A375 (cell line): ENCODE data around the gene USP4. TPM values are rescaled to one million over a fixed set of nuclear protein-coding genes. Genes with fewer than 3 reads are reported as not detected.

Experiments
- small RNA-seq: library from RNA; depleted of rRNA; stranded (forward); fragments of <200 nt; gene quantifications from one replicate; pipeline ENCODE3, GENCODE V24; 2014
- total RNA-seq: library from RNA; depleted of rRNA; stranded (reverse); fragments of >200 nt; shearing (Covaris generic); gene quantifications from 2 replicates; pipeline ENCODE4 v1.2.3, GENCODE V29; 2014; rRNA removed

Gene USP4, protein sequence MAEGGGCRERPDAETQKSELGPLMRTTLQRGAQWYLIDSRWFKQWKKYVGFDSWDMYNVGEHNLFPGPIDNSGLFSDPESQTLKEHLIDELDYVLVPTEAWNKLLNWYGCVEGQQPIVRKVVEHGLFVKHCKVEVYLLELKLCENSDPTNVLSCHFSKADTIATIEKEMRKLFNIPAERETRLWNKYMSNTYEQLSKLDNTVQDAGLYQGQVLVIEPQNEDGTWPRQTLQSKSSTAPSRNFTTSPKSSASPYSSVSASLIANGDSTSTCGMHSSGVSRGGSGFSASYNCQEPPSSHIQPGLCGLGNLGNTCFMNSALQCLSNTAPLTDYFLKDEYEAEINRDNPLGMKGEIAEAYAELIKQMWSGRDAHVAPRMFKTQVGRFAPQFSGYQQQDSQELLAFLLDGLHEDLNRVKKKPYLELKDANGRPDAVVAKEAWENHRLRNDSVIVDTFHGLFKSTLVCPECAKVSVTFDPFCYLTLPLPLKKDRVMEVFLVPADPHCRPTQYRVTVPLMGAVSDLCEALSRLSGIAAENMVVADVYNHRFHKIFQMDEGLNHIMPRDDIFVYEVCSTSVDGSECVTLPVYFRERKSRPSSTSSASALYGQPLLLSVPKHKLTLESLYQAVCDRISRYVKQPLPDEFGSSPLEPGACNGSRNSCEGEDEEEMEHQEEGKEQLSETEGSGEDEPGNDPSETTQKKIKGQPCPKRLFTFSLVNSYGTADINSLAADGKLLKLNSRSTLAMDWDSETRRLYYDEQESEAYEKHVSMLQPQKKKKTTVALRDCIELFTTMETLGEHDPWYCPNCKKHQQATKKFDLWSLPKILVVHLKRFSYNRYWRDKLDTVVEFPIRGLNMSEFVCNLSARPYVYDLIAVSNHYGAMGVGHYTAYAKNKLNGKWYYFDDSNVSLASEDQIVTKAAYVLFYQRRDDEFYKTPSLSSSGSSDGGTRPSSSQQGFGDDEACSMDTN
- 25.0 and 31.7 TPM in 2 replicates for total RNA-seq

GRCh38 chr3:49339941-49340800, at the start of gene USP4:
TSS of gene USP4 (minus strand) at chr3:49340053. CDS start at chr3:49340024, 29 bp downstream.

DNA sequence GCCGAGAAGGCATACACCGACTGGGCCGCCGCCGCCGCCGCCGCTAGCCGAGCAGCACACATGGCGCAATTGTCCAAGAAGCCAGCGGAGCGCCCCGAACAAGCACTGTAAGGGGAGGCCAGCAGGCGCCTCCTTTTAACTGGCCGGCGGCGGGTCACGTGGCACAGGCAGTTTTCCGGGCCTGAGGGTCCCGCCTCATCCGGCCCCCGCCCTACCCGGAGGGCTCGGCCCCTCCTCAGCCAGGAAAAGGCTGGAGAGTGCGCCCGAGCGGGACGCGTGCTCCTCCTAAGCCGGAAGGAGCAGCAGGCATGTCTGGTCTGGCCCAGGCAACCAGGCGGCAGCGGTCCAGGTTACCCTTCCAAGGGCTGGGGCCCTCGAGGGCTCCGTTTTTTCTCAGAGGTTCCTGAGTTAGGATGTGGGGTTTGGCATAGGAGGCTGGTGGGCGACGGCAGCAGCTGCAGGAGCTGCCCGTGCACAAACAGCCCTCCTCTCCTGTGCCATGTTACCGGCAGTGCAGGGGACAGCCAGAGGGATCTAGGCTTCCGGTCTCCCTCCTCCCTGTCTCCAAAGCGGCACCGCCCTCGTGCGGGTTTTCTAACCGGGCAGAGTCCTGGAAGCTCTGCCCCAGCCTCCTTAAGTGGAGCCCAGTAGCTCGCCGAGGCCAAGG, 18.5 kb upstream of the USP4 start, which contains the start of gene GPX1:
Gene GPX1, minus strand, starts transcription at position 137 of the 667 bp plus-strand sequence. Its CDS starts 75 bp downstream, at position 62.

DNA sequence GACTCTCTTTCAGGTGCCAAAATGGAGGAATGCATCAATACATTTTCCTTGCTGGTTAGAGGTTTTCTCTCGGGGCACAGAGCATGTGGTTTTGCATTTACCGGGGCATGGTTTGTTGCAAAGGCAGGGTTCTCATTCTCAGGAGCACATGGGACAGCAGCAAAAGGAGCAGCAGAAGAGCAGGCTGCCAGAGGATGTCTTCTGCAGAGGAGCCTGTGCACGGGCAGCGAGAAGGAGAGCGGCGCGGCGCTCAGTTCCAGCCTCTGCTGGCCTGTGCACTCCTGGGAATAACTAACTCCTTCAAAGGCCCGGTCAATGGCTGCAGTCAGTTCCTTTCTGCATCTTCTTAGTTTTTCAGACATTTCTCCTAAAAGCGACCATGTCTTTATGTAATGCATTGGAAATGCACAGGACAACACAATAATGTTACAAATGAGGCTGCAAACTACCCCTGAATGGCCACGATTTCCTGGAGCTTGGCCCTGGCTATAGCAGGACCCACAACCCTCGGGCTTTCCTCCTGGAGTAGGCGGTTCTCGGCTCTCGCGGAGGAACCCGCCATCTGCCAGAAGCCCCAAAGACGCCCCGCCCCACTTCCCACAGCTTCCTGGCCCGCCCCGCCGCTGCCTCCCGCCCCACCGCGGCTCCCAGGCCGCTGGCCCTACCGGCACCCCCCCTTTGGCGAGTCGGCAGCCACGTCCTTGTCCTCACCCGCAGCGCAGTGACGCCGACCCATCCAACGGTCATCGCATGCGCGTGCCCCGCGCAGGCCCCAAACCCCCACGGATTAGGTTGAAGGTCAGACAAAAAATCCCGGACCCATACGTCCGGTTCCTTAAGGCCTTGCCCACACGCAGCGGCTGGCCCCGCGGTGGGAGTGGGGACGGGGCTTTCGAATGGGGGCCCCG, 63.1 kb downstream of the USP4 start, which contains the start of gene C3orf62:
Gene C3orf62, minus strand, starts transcription at position 758 of the 908 bp plus-strand sequence. Its CDS starts 360 bp downstream, at position 398.

Small RNAs within 50 kb of the gene (small RNA-seq; reads per million reads assigned to genes)
- gene AC121247.2 (not detected), gene MIR4271 (not detected), gene RF00019 (not detected)

Other genes starting within 250 kb of the USP4 start
- gene QRICH1, start 246.0 kb downstream of the USP4 start, total RNA-seq, result 59.3 and 90.7 TPM in 2 replicates
- gene QARS1, start 235.3 kb downstream of the USP4 start, total RNA-seq, result 274 and 318 TPM in 2 replicates
- 95.6 and 106 TPM in 2 replicates for gene USP19, start 219.2 kb downstream of the USP4 start, total RNA-seq
- gene LAMB2, start 207.0 kb downstream of the USP4 start, total RNA-seq, result 264 and 272 TPM in 2 replicates
- gene CCDC71, start 173.7 kb downstream of the USP4 start, total RNA-seq, result 35.7 and 39.9 TPM in 2 replicates
- gene KLHDC8B, start 168.5 kb downstream of the USP4 start, total RNA-seq, result 7.1 and 10.3 TPM in 2 replicates
- gene C3orf62, start 62.8 kb downstream of the USP4 start, total RNA-seq, result 4.1 and 4.2 TPM in 2 replicates
- gene GPX1, start 18.3 kb upstream of the USP4 start, total RNA-seq, result 431 and 518 TPM in 2 replicates
- 227 and 242 TPM in 2 replicates for gene RHOA, start 71.9 kb upstream of the USP4 start, total RNA-seq
- gene TCTA, start 72.4 kb upstream of the USP4 start, total RNA-seq, result 11.1 and 14.8 TPM in 2 replicates
- 1.8 and 2.0 TPM in 2 replicates for gene AMT, start 82.4 kb upstream of the USP4 start, total RNA-seq
- gene NICN1, start 89.3 kb upstream of the USP4 start, total RNA-seq, result 4.3 and 4.9 TPM in 2 replicates
- 112 and 115 TPM in 2 replicates for gene DAG1, start 130.2 kb upstream of the USP4 start, total RNA-seq
- gene BSN, start 214.4 kb upstream of the USP4 start, total RNA-seq, result 0.57 and 1.3 TPM in 2 replicates